SH-SY5Y (cell line): Measurements from ENCODE around the gene PABPC1L.

ENCODE experiments used
- GATA2 ChIP-seq: IDR thresholded peaks from 2 replicates; pipeline ENCODE4 v1.6.1; 2011; ENCODE audit warnings: mild to moderate bottlenecking, low read depth, low read length
- GATA3 ChIP-seq: IDR thresholded peaks from 2 replicates; pipeline ENCODE4 v1.6.1; 2011; ENCODE audit warnings: low read depth, mild to moderate bottlenecking, low read length, moderate library complexity

DNA sequence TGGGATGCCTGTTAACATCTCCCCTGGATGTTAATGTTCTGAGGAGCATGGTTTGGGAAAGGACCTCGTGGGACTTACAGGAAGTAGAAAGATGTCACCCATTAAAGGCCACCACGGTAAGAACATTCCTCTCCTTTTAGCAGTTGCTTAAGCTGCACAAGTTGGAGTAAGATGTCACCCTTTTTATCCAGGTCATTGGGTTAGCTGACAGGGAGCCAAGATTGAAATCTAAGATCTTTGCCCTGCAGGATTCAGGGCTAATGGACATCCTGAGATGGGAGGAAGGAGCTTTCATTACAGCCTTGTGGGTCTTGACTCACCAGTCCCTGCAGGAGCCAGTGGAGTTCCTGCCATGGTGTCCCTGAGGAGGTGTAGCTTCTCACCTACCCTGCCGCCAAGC is 22.1 kb downstream of the PABPC1L start:
- TF ChIP-seq GATA2, result no peak
- TF ChIP-seq GATA3, result no peak
